ENCODE measurements around the gene TMEM80.

GRCh38 chr11:745428-745827 lies 49.8 kb downstream of the TMEM80 start:
- TF ChIP-seq CTCF (IDR thresholded peaks at IDR 0.05) (no peak), POLR2A (IDR thresholded peaks at IDR 0.05) (no peak)
